DMS79 treated with DMSO at 0.1 percent for 48 hours (cell line): Measurements from ENCODE around the gene LTB.

Source experiments
- DNase-seq: peaks from one replicate; lab custom pipeline; 2025; lab: John Stamatoyannopoulos, UW

Gene LTB

DNA sequence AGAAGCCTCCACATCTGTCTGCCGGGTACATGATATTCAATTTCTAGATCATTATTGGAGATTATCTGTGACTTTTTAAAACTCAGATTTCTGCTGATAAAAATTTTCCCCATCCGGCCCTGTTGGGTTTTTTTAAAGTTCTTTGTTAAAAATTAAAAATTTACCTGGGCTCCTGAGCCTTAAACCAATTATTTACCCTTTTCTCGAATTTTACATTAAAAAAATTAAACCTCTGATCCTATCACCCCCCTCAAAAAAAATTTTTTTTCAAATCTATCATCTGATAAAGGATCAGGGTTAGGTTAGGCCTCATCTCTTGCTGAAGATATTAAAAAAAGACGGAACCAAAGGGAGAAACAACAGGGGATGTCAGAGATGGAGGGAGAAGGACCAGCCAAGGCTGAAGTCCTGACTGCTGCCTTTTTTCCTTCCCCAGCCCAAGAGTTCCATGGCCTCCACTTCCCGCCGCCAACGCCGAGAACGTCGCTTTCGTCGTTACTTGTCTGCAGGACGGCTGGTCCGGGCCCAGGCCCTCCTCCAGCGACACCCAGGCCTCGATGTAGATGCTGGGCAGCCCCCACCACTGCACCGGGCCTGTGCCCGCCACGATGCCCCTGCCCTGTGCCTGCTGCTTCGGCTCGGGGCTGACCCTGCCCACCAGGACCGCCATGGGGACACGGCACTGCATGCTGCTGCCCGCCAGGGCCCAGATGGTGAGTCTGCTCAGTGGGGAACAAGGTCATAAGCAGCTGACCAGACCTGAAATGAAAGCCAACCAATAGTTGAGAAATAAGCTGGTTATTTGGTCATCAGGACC is 34.3 kb downstream of the LTB start:
- no peak for DNase-seq

- peak; percentile 98 for DNase-seq
These were observed 35.1 kb downstream of the LTB start, which contains the start of gene NFKBIL1 for GRCh38 chr6:31546958-31547726. TSS of gene NFKBIL1 (plus strand) at chr6:31547608. CDS start at chr6:31547695, 87 bp downstream.

DNA sequence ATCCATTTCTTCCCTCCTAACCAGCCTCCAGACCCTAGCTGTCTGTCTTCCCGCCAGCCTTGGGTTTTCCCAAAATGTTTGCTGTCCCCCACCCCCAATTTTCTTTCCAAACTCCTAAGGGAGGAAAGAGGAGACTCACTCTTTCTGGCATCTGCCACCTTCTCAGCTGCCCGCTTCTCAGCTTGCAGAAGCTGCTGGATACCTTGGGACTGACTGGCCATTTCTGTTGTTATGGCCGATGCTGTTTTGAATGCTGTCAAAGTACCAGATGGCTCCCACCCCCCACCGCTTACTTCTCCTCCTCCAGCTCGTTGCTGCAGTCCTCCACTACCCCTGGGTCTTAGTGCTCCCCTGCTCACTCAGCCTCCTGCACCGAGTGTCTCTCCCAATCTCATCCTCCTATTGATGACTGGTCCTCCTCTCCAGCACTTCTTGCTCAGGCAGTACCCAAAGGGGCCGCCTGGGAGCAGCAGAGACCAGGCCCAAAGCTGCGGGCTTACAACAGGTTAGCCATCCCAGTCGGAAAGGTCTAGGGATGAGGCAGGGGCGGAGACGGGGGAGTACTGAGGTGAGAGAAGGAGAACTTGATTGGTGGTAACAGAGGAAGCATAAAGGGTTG is 35.8 kb downstream of the LTB start, which contains the start of gene ATP6V1G2:
ATP6V1G2 (minus strand) TSS at position 270 of the 619 bp plus-strand sequence; CDS start at position 221, 49 bp downstream.
- DNase-seq: peak; percentile 94

DNA sequence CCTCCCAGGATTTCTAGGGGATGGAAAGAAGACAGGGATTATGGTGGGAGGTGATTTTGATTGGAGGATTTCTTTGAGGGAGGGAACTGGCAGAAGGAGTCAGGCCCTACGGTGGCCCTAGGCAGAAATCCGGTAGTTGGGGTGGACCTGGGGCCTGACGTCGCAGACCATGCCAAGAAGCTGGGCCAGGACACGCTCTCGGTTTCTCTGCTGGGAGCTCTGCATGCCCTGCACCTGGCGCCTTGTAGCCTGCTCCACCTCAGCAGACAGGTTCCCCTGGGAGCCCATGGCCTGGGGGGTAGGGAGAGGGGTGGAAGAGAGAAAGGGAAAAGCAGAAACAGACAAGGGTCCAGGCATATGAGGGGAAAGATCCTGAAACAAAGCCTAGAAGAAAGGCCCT is 36.9 kb downstream of the LTB start:
- DNase-seq: no peak

DNA sequence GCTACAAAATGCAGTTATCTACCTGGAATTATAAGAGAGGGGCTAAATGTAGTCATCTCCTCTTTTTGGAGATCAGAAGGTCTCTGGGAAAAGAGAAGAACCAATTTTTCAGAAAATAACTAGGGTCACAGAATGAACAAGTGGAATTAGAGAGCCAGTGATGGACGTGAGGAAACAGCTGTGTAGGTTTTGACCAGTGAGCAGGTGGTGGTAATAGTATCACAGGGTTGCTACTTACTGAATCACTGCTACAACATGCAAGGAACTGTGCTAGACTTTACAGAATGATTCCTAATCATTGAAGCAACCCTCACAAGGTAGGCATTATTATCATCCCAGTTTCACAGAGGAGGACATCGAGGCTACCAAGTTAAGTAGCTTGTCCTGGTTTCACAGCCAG is 37.5 kb downstream of the LTB start:
- no peak for DNase-seq

DNA sequence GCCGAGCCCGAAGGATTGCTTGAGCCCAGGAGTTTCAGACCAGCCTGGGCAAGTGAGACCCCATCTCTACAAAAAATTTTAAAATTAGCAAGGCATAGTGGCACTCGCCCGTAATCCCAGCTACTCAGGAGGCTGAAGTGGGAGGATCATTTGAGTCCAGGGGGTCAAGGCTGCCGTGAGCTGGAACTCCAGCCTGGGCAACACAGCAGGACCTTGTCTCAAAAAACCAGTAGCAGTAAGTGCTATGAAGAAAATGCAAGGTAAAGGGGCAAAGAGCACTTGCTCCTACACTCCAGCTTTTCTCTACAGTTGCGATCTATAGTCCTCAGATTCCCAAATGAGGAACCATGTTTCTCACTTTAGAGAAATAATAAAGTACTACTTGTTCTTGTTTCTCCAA is 38.6 kb downstream of the LTB start:
- no peak for DNase-seq

DNA sequence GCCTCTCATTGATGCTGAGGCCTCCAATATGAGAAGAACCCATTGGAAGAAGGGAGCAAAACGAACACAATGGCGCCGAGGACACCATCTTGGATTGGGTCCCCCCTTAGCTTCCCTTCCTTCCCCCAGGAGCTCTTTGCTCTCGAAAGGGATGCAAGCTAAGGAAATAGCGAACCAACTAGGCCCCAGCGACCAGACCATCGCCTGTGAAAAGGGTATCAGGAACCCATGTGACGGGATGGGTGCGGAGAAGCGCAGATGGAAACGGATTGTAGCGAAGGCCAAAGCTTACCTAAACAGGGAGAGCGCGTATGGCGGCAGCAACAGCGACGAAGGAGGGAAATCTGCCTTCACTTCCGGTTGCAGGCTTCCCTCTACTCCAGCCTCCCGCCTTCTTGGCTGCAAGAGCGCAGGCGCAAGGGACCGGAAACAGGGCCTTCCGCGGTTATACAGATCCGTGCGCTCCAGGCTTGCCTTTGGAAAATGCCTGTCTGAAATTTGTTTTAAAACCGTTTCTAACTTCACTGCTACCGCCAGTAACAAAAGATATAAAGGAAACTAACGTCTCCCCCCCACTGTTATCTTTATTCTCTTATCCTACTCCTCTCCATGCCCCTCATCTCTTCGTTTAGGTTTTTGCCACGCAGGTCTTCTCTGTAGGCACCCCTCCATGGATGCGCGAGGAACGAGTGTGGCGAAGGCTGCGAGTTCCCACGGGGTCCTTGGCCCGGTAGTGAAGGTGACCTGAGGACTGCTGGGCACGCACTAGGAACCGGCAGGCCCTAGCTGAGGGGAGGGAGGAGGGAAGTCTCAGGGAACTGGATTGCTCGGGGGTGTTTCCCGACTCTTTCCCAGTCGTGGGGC is 40.3 kb downstream of the LTB start, which contains the start of gene DDX39B:
DDX39B (minus strand) TSS at position 346 of the 864 bp plus-strand sequence. CDS start 1,471 bp downstream, outside the sequence.
- peak; percentile 97 for DNase-seq

DNA sequence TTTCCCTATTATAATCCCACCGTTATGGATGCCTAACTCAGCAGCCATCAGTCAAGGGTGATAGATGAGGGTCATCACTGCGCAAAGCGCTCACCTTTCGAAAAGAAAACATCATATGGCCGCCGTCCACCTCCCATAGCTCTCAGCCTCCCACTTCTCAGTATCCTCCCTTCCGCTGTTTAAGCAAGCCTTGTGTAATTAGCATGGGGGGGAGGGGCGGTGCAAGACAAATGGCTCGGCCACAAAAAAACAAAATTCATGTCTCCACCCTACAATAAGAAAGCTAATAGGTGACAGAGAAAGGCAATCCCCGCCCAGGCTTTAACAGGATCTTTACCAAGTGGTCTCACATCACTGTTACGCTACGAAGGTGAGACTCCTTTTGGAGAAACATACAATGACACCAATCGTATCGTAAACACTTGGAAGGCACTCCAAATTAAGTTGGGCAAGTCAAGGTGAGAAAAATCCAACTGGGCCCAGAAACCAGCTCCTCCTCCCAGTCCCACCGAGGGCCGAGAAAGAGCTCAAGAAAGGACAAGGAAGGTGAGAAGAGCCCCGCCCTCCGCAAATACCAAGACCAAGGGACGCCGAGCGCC is 41.1 kb downstream of the LTB start:
- DNase-seq: peak; percentile 69

- DNase-seq: no peak
These were observed 41.6 kb downstream of the LTB start for GRCh38 chr6:31540640-31541039.

- DNase-seq: no peak
These were observed 43.3 kb downstream of the LTB start for GRCh38 chr6:31538805-31539400.

- no peak for DNase-seq
These were observed 46.5 kb downstream of the LTB start for GRCh38 chr6:31535538-31536324.

- no peak for DNase-seq
These were observed 47.6 kb downstream of the LTB start for GRCh38 chr6:31534521-31535040.

DNA sequence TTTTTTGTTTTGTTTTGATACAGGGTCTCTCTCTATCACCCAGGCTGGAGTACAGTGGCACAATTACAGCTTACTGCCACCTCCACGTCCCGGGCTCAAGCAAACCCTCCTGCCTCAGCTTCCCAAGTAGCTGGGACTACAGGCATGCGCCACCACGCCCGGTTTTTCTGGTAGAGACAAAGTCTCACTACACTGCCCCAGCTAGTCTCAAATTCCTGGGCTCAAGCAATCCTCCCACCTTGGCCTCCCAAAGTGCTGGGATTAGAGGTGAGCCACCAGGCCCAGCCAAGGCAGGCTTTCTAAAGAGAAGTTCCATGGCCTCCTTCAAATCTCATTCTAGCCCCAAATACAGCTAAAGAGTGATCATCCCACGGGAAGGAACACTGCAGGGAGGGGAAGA is 48.2 kb downstream of the LTB start:
- DNase-seq: no peak

GRCh38 chr6:31533455-31533841 is 48.8 kb downstream of the LTB start:
- DNase-seq: no peak

DNA sequence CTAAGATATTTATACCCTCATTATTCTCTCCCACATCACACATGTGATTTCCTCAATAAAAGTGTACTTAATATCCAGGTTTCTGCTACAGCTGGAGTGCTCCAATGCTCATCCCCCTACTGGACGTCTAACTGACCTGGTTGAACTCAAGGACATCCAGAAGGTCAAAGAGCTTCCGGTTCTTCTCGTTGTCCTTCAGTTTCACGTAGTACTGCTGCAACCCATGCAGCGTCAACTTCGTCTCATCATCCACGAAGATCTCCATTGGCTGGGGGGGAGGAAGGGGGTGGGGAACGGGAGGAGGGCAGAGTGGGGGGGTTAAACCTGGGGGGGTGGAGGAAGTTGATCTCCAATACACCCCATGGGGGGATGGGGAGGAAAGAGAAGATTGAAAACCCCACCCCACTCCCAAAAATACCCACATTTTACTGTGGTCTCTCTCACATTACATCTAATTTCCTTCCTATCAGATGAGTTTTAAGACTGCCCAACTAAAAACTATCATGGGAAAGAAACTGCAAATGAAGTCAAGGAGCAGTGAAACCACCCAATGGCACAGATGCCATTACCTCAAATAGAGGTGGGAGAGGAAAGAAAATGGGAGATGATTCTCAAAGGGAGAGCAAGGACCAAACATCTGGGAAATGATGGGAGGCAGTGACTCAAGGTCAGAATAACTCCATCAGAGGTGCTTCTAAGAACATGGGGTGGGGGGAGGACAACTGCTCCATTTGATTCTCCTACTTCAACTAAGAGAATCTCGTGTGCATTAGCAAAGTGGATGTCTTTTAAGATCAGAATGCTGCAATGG is 49.4 kb downstream of the LTB start:
- DNase-seq: no peak

GRCh38 chr6:31531771-31532643 is 50.2 kb downstream of the LTB start:
- no peak for DNase-seq

DNA sequence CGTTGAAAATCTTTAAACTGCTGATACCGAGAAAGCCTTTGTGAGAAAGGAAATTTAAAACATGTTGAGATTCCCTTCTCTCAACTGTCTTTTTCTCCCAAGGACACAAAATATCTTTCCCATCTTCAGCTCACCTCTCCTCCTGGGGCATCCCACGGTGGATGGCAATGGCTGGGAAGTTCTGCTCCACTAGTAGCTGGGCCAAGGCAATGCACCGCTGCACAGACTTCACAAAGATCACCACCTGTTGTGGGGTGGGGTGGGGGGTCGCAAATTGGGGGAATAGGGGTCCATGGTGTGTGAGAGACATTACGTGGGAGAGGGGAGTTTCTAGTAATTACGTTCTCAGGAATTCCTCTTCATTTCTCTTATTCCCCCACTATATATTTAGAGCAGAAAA is 51.1 kb downstream of the LTB start:
- DNase-seq: no peak

DNA sequence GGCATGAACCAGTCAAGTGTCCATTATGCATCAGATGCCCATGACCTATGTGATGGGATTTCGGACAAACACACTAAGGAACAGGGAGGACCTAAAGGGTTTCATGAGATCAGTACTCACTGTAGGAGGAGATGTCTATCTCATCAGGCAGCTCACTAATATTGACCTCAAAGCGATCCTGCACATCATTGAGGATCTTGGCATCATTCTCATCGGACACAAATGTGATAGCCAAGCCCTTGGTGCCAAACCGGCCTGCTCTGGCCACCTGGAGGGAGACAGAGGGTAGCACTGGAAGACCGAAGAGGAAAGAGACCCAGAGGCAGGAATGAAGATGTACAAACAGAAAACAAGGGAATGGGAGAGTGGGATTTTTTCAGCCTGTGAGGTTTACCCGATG is 51.6 kb downstream of the LTB start:
- no peak for DNase-seq
